SKM-1 (cell line): ENCODE results near the gene DDX3X.
"Not testable (repeated sequence)": the region's sequence is repeated elsewhere in the genome, so short reads cannot be mapped to it uniquely, and the experiment has no call there.

Source experiments
- DNase-seq: peaks from one replicate; lab custom pipeline; 2025; ENCODE audit not compliant: unreplicated experiment; lab: John Stamatoyannopoulos, UW

The DDX3X gene

GRCh38 chrX:41411222-41411621 is 77.3 kb downstream of the DDX3X start:
- not testable (repeated sequence) for DNase-seq

- no peak for DNase-seq
Measured at GRCh38 chrX:41412261-41413081, 78.5 kb downstream of the DDX3X start.
